Stimulated activated CD8-positive, alpha-beta memory T cell treated with anti-CD3 and anti-CD28 coated beads, Interleukin-12 subunit alpha, Interleukin-12 subunit beta, amount 100 ng/mL, for 4 hours (primary cell): ENCODE results near the gene AHRR.

Experiments
- DNase-seq: peaks from one replicate; pipeline ENCODE4 v3.0.0-alpha.2; 2020; ENCODE audit warnings: low read depth

AHRR gene

DNA sequence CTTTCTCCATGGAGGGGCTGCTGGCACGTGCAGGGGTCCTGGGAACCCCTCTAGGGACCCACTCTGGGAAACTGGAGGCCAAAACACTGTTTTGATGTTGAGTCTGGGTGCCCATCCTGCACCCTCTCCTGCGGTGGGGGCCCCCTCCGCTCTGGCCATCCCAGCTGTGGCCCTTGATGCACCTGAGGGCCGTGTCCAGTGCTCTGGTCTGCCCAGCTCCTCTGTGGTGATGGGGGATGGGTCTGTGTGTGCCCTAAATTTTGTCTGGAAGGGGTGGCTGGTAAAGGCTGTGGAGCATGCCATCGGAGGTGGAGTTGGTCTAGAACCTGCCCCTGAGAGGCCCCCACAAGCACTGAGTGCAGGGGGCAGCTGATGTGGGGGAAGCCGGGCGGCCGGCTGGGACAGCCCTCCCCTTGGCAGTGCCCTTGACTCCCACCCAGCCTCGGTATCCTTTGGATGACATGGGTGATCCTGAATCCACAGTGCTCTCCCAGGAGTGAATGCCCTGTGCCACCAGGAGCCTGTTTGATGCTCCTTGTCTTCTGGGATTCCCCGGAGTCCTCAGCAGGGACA is 26.3 kb downstream of the AHRR start:
- DNase-seq: no peak

DNA sequence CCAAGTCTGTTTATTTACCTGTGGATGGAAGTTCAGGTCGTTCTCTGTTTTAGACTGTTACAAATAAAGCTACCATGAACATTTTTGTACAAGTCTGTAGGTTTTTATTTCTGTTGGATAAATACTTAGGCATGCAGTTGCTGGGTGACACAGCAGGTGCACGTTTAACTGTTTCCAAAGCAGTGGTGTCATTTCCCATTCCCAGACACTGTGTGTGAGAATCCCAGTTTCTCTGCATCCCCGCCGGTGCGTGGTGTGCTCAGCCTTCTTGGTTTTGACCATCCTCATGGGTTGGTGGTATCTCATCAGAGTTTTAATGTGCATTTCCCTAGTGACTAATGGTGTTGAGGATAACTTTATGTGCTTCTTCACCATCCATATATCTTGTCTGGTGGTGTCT is 27.2 kb downstream of the AHRR start:
- DNase-seq: no peak

DNA sequence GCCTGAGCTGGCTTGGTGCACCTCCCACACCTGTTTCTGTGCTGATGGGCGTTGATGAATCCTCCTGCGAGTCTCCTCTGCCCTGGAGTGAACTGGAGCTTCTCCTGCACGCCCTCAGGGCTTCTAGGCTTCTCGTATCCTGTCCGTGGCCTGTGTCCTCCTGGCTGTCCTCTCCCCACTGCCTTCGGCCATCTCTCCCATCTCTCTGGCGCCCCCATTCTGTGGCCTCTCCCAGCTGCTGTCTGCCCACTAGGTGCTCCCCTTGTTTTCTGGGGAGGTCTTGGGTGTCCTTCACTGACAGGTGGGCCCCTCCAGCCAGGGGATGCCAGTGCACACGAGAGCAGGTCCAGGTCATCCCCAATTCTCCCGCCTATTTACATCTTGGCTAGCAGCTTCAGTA is 28.8 kb downstream of the AHRR start:
- DNase-seq: no peak

DNA sequence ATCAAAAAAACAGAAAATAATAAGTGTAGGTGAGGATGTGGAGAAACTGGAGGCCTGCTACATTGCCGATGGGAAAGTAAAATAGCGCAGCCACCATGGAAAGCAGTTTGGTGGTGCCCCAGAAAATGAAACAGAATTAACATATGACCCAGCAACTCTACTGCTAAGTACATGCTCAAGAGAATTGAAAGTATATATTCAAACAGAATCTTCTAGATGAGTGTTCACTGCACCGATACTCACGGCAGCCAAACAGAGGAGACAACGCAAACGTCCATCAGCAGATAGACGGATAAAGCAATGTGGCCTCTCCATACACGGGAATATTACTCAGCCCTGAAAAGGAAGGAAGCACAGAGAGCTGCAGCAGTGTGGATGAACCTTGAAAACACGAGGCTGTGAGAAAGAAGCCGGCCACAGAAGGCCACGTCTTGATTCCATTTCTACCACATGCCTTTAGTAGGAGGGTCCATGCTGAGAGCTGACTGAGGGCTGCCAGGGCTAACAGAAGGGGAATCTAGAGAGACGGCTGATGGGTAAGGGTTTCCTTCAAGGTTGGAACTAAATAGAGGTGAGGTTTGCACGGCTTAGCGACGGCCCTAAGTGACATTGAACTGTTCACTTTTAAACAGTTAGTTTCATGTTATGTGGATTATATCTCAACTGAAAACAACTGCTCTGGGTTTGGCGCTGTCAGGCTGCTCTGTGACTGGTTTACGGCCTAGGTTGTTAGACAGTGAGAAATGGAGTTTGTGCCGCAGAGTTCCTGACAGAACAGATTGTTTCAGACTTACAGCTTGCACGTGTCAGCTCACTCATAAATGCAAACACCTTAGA is 29.8 kb downstream of the AHRR start:
- no peak for DNase-seq

DNA sequence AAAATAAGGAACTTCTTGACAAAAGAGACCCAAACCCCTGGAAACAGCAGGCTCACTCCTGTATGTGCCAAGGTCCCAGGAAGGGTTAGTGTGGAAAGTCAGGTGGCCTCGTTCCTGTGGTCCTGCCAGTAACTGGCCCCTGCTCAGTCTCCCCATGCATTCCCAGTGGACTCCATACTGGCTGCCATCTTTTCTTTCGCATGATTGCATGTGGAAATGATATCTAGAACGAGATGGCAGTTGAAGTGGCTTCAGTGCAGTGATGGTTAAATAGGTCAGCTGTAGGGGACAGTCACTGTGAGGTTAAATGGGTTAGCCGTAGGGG is 30.4 kb downstream of the AHRR start:
- DNase-seq: no peak

DNA sequence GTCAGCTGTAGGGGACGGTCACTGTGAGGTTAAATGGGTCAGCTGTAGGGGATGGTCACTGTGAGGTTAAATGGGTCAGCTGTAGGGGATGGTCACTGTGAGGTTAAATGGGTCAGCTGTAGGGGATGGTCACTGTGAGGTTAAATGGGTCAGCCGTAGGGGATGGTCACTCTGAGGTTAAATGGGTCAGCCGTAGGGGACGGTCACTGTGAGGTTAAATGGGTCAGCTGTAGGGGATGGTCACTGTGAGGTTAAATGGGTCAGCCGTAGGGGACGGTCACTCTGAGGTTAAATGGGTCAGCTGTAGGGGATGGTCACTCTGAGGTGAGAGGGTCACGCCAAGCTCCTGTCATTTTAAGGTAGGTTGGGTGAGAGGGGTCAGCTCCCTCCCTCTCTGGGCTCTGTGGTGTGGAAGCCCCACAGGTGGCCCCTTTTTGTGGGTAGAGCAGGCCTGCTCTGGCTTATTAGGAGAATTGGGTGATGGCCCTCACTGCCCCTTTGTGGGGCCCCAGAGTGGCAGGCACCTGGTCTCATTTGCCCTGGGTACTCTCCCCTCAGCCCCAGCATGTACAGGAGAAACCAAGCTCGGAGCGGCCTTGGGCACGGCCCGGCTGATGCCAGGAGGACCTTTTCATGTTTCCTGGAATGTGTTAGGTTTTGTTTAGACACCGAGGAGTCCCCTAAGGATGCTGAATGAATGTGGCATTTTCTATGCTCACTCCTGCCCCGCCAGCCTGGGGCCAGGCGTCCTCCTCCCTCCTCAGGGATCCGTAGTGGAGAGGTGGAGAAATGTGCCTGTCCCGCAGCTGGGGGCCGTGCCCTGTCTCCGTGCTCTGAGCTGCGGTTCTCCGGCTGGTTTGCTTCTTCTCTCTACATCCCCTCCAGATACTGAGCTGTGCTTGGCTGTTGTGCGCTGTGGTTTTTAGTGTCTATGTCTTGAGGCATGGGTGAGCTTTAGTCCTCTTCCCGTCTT is 31.4 kb downstream of the AHRR start:
- no peak for DNase-seq

DNA sequence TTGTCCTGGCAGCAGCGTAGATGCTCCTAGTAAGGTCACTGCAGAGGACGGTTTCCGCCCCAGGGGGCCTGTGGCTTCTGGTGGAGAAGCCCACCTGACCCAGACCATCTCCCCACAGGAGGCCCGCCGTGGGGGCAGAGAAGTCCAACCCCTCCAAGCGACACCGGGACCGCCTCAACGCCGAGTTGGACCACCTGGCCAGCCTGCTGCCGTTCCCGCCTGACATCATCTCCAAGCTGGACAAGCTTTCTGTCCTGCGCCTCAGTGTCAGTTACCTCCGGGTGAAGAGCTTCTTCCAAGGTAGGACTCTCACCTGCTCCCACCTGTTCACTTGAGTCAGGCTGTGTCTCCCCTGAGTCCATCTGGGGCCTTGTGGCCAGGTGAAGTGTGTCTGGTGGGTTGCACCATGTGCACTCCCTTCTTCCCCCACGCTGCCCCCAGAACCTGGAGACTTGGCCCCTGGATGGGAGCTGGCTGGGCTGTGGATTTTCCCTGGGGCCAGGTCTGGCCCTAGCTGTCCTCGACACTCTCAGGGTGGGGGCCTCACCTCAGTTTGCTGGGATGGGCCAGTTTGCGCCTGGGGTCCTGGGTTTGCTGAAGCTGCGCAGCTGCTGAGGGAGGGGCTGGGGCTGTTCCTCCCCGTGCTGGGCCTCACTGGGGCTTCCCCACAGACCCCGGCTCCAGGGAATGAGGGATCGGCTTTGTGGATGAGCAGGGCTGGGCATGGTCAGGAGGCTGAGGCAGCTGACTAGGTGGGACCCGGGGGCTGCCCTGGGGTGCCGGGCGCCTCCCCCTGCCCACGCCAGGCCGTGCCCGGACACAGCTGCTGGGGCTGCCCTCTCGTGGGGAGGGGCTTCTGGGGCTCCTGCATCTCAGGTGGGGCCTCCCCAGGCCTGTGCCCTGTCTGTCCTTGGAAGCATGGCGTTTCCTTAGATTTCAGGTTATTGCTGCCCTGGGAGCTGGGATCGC is 32.4 kb downstream of the AHRR start:
- DNase-seq: no peak

DNA sequence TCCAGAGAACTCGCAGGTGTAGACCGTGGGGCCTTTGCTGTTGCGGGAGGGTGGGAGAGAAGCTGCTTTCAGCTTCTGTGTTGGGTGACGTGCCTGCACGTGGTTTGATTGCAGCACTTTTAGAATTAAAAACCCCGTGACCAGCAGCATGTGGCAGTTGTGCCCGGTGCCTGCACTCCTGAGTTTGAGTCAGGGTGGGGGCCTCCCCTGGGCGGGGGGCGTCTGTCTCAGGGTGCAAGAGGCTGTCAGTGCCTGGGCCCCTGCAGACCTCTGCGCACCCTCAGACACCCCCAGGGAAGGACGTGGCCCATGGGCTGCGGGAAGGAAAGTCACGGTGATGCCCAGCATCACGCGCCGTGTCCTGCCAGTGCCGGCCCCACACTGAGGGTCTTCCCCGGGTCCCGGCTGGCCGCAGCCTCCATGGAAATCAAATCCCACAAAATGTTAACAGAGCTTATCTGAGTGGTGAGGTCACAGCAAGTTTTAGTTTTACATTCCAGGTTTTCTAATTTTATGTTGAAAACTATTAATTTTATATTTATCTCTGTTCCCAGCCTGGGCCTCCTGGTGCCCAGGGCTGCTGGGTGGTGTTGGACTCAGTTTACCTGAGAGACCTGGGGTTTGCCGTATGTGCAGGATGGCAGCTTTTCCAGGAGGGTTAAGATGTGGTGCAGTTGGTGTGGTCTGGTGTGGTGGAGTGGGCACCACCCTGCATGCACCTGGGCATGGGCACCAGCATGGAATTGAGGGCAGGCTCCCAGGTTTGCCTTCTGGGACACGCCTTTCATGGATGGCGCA is 33.3 kb downstream of the AHRR start:
- DNase-seq: no peak

DNA sequence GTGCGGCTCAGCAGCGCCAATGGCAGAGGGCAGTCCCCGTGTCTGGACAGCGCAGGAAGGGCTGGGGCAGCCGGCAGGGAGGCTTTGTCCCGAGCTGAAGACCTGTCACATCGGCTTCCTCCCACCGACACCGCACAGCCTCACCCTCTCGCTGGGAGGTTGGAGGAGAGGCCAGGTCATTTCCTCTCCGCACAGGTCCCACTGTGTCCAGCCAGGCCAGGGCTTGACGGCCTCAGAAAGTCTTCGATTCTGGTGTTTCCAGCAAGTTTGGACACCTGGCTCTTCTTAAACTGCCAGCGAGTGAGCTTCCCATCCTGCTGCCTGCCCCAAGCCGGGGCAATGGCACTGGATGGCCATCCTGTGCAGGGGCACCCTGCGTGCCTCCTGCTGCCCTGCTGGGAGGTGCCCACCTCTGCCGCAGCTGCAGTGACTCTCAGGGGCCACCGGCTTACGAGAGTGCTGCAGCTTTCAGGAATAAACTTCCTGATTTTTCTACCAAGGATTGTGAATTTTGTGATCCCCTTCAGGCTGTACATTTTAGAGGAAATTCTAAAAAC is 33.9 kb downstream of the AHRR start:
- no peak for DNase-seq

DNA sequence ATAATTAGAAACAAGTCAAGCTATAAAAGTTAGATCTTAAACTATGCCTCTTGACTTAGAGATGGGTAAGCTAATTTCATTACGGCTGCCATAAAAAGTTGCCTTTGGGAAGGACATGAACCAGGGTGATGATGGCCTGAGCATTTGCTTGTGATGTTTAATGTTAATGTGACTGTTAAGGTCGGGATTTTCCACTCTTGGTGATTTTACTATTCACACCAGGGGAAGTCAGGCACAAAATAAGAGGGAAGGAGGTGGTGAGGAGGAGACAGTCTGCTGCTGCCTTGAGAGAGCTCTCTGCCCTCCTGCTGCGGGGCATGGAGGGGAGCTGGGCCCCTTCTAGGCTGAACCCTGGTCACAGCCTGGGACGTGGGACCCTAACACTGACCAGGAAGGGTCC is 34.4 kb downstream of the AHRR start:
- no peak for DNase-seq

DNA sequence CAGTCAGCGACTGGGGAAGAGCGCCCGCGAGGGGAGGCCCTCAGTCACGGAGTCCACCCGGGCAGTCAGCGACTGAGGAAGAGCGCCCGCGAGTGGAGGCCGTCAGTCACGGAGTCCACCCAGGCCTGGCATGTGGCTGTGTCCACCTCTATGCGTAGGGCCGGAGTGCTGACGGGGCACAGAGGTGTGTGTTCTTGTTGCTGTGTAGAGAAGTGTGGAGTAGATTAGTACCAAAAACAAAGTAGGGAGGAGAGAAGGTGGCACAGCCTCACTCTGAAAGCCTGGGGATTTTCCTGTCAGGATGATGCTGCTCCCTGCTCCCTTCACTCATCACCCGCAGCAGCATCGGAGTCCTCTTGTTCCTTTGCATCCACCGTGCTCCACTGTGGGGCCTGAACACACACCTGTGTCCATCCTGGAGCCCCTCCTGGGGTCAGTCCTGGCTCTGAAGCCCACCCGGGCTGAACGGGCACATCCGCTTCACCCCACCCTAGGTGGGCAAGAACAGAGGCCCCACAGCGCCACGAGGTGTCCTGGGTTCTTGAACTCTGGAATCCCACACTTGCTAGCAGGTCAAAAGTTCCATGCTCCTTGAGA is 37.9 kb downstream of the AHRR start:
- DNase-seq: no peak

DNA sequence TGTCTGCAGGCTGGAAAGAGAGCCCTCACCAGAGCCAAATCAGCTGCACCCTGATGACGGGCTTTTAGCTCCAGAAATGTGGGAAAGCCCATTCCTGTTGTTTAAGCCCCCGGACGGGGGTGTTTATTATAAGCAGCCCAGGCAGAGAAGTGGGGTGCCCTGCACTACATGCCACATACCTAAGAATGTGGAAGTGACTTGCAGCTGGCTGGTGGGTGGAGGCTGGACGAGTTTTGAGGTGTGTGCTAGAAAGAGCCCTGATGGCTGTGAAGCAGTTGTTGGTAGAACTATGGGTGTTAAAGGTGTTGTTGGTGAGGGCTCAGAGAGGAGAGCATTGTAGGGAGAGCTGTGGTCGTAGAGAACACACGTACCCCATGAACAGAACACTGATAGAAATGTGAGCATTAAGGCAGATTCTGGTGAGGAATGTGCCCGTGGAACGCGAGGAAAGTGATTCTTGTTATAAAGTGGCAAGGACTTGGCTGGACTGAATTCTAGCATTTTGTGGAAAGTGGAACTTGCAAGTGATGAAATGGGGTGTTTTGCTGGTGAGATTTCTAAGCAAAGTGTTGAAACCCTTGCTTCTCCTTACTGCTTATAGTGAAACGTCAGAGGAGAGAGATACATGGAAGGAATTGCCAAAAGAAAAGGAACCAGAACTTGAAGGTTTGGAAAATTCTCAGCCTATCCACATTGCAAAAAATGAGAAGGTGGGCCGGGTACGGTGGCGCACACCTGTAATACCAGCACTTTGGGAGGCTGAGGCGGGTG is 38.9 kb downstream of the AHRR start:
- DNase-seq: no peak

DNA sequence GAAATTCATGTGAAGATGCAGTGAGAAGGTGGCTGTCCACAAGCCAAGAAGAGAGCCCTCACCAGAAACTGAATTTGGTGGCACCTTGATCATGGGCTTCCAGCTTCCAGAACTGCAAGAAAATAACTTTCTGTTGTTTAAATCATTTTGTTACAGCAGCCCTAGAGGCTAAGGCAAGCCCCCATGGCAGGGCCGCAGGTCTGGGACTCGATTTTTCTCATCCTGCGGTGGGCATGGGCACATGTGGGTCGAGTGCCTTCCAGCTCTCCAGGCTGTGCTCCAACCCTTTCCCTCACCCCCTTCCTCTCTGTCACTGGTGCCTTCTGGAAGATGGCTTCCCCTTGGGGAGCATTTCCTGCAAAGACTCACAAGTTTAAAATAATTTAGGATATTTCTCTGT is 40.7 kb downstream of the AHRR start:
- DNase-seq: no peak

DNA sequence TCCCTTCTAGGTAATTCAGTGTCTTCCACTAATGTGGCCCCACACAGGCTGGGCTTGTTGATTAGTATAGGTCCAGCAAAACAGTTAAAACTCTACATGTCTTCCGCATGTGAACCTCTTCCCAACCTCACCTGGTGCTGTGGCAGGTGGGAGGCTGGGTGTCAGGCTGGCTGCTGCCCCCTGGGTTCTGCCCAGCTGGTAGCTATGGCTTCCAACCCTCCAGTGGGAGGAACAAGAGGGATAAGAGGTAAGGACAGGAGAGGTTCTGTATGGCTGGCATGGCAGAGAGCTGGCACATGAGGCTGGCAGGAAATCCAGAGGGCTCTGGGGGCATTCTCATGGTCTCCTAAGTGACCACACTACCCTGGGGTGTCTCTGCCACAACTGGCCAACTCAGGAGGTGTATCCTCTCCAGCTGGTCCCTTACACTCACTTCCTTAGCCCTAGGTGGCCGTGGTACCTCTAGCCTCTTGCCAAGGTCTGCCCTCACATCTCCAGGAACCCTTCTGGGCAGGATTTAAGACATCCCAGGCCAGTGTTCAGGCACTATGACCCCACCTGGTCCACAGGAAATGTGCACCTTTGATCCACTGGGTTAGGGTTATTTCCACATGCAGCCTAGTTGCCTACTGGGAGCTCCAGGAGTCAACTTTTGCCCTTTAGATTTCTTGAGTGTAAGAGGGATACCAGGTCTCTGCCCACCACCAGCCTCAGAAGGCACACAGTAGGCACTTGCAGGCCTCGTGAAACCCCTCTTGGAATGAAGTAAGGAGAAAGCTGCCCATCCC is 41.7 kb downstream of the AHRR start:
- no peak for DNase-seq

DNA sequence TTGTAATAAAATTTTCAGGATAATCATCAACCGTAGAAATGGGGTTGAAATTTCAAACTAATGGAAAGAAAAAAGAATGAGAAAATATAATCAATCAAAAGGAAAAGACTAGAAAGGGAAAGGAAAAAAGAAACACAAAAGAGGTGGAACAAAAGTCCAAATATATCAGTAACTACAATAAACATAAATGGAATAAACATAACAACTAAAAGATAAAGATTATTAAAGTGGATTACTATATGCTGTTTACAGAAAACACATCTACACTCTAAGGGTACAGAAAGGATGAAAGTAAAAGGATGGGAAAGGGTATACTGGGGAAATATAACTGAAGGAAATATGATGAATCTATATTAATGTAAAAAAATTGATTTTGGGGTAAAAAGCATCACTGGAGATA is 43.0 kb downstream of the AHRR start:
- DNase-seq: no peak

DNA sequence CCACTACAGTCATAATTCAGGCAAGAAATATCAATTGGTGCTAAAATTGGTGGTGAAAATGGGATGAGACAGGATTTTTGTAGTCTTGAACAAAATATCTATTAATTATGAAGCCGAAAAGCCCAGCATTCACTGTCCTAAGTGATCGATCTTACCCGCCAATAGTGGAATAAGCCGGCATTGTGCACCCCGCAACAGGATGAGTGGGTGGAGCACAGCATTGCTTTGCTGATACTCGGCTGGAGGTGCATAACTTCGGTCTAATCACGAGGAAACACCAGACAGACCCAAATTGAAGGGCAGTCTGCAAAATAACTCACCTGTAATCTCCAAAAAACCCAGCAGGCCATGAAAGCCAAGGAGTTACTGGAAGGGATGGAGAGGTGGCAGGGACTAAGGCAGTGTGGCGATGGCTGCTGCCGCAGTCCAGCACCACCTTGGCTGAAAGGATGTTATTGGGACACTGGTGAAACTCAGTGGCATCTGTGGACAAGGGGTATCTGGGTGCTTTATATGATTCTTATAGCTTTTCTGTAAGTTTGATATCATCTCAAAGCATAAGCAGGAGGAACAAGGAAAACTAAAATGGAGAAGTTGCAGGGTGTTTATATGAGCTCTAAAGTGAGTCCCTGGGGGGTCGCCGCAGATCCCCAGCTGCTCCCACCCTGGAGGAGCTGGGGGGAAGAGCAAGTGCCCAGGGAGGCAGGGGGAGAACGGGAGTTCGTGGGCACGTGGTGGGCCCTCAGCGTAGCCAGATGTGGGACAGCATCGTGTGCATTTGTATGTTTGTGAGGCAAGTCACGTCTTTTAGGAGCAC is 45.2 kb downstream of the AHRR start:
- DNase-seq: no peak

DNA sequence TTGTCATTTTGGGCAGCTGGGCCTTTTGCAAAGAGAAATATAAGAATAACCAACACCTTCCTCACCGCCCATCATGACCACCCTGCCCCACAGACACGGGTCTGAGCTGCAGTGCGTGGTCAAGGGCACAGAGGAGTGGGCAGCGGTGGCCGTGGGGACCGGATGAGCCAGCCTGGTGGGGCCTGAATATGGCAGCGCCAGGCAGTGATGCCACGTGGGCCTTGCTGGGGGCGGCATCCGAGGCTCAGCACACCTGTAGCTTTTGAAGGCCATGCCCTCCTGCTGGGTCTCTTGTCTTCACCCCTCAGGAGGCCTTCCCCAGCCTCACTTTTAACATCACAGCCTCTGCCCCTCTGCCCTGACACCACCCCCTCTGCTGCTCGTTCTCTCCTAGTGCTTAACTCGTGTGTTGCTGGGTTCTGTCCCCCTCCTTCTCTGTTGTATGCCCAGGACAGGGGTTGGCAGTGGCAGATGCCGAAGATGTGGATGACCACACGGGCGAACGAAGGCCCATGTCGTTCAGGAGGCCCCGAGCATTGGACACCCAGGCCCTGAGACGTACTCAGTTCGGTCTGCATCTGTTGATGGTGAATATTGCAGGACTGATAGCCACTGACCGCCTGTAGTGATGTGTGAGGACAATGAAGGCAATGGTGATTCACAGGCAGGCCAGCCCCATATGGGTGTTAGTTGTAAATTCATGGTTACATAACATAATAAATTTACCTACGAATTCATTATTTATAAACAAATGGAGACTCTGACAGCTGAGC is 46.0 kb downstream of the AHRR start:
- no peak for DNase-seq
